ENCODE data around the gene TP63. TPM values are rescaled to one million over a fixed set of nuclear protein-coding genes. Genes with fewer than 3 reads are reported as not detected.

Gene TP63
- total RNA-seq, 1 donor, result 0.43 TPM

DNA sequence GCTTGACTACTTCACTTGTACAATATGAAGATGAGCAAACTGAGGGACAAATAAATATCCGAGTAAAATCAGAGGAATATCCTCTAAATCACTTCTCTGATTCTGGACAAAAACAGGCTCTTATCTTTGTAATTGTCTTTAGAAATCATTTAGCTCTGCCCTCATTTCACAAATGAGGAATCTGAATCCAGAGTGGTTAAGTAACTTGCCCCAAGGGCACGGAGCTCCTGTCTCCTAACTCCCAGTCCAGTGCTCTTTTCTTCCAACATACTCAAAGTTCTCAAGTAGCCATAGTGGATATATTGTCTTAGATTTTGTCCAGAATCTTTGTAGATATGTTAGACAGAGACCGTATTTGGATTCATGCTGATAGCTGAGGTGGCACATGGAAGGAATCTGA lies 156.0 kb downstream of the TP63 start:
- H3K4me3 ChIP-seq (ENCODE audit: low read depth, low read length), result no peak overlapping the region
- DNase-seq (ENCODE audit: low read depth), result no peak
- TF ChIP-seq, protein P1, sequence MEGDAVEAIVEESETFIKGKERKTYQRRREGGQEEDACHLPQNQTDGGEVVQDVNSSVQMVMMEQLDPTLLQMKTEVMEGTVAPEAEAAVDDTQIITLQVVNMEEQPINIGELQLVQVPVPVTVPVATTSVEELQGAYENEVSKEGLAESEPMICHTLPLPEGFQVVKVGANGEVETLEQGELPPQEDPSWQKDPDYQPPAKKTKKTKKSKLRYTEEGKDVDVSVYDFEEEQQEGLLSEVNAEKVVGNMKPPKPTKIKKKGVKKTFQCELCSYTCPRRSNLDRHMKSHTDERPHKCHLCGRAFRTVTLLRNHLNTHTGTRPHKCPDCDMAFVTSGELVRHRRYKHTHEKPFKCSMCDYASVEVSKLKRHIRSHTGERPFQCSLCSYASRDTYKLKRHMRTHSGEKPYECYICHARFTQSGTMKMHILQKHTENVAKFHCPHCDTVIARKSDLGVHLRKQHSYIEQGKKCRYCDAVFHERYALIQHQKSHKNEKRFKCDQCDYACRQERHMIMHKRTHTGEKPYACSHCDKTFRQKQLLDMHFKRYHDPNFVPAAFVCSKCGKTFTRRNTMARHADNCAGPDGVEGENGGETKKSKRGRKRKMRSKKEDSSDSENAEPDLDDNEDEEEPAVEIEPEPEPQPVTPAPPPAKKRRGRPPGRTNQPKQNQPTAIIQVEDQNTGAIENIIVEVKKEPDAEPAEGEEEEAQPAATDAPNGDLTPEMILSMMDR (IDR thresholded peaks at IDR 0.05; ENCODE audit: insufficient read depth, low read depth, low read length), result no peak

DNA sequence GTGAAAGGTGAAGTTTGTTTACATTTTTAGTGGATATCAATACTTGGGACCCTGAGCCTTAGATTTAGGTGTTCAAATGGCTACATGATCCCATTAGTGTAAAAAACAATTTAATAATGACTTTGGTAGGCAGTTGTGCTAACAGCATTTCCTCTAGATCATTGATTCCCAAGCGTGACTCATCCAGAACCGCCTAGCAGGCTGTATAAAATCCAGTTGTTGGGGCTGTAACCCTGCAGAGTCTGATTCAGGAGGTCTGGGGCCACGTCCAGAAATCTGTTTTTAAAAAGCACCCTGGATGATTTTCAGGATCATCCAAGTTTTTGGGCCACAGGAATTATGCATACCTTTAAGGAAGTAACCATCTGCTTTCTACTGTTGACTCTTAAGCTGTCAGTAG lies 156.4 kb downstream of the TP63 start:
- TF ChIP-seq, protein P1 (IDR thresholded peaks at IDR 0.05; ENCODE audit: insufficient read depth, low read depth, low read length), result no peak
- DNase-seq (ENCODE audit: low read depth), result no peak
- no peak overlapping the region for H3K4me3 ChIP-seq (ENCODE audit: low read depth, low read length)

DNA sequence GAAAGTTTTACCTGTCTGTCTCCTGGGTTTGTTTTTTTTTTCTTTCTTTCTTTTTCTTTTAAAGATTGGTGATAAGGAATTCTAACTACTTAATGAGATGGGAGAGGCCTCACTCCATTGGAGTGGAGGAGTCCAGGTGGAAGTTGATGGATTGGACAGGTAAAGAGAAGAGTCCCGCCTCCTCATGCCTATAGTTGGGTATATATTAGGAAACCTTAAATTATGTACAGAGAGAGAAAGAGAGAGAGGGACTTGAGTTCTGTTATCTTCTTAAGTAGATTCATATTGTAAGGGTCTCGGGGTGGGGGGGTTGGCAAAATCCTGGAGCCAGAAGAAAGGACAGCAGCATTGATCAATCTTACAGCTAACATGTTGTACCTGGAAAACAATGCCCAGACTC lies 158.2 kb downstream of the TP63 start:
- no peak overlapping the region for H3K4me3 ChIP-seq (ENCODE audit: low read depth, low read length)
- TF ChIP-seq, protein P1 (IDR thresholded peaks at IDR 0.05; ENCODE audit: insufficient read depth, low read depth, low read length), result no peak
- DNase-seq (ENCODE audit: low read depth), result no peak

DNA sequence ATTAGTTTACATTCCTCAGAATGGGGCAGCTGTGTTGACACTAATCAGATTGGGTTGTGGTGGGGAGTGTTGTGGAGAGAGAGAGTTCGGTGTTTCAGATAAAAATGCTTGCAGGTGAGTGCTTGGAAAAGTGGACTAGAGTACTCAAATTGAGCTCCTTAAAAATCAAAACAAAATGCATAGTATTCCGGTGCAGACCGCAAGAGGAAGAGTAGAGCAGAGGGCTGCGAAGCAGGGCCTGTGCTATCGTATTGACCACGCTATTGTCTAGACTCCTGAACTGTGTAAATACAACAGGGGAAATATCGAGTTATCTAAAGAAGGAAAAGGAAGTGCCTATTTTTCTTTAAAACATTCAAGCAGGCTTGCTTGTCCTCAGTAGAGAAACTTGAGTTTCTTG lies 159.5 kb downstream of the TP63 start:
- DNase-seq (ENCODE audit: low read depth), result no peak
- H3K4me3 ChIP-seq (ENCODE audit: low read depth, low read length), result no peak overlapping the region
- TF ChIP-seq, protein P1 (IDR thresholded peaks at IDR 0.05; ENCODE audit: insufficient read depth, low read depth, low read length), result no peak

DNA sequence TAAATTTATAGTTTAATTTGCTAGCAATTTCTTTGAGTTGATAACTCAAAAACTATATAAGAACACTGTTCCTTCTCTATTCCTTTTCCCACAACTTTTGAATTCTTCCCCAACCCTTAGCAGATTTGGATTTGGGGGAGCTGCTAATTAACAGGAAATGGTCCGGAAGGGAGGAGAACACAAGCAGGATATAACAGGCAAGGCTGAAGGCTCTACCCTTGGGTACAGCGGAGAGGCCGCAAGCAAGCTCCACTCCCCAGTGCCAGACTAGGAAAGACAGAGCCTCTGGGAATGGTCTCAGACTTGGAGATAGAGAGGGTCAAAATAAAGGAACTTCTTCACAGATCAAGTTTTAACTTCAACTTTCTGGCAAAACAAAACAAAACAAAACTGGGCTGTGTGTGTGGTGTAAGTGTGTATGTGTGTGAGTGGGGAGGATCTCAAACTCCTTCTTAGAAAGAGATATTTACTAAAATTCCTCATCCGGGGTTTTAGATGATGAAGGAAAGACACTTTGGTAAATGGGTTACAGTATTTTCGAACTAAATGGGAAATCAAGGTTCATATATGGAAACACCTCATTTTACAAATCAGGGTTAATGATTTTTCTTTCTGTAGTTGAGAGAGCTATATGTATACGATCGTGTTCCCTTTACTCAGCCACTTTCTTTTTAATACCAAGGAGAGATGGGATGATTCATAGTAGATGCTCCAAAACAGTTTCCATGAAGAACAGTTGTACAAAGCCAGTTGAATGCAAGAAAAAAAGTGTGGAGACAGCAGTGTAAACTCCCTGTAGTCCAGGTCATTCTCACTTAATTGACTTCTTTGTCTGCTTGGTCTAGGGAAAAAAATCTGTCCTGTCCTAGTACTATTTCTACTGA lies 161.1 kb downstream of the TP63 start:
- no peak overlapping the region for H3K4me3 ChIP-seq (ENCODE audit: low read depth, low read length)
- TF ChIP-seq, protein P1 (IDR thresholded peaks at IDR 0.05; ENCODE audit: insufficient read depth, low read depth, low read length), result no peak
- DNase-seq (ENCODE audit: low read depth), result no peak

DNA sequence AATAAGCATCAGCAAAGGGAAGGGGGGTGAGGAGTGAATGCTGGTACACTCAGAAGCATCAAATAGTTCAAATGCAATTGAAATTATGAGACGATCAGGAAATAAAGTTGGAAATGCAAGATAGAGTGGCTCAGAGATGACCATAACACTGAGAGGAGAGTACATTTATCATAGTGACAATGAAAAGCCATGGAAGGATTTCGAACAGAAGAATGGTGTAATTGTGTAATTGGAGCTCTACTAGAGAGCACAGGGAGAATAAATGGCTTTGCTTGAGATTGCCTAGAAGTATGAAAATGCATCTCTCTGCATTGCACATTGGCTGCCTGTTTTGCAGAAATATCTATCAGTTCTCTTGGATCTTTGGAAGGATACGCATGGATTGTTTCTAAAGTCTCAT lies 163.3 kb downstream of the TP63 start:
- no peak for DNase-seq (ENCODE audit: low read depth)
- TF ChIP-seq, protein P1 (IDR thresholded peaks at IDR 0.05; ENCODE audit: insufficient read depth, low read depth, low read length), result no peak
- no peak overlapping the region for H3K4me3 ChIP-seq (ENCODE audit: low read depth, low read length)

Data from fibroblast of villous mesenchyme (primary cell).